MM.1S (cell line): ENCODE results near the gene ZIC2.

Experiments used
- EZH2 ChIP-seq: fragments of 300-600 bp; sonication (generic); optimal IDR thresholded peaks from 2 replicates; pipeline ENCODE3; 2017; ENCODE audit warnings: low read depth, mild to moderate bottlenecking, antibody characterized with exemption, low read length, mixed read lengths
- EZH2phosphoT487 ChIP-seq: fragments of 300-600 bp; sonication (generic); IDR thresholded peaks from 2 replicates; pipeline ENCODE4 v1.6.1; 2018; ENCODE audit warnings: antibody characterized with exemption, low read length
- TF ChIP-seq, protein P1 (sequence below): fragments of 300-600 bp; sonication (generic); IDR thresholded peaks from 2 replicates; pipeline ENCODE4 v1.5.1; 2016; ENCODE audit warnings: antibody characterized with exemption, low read length, mixed read lengths

DNA sequence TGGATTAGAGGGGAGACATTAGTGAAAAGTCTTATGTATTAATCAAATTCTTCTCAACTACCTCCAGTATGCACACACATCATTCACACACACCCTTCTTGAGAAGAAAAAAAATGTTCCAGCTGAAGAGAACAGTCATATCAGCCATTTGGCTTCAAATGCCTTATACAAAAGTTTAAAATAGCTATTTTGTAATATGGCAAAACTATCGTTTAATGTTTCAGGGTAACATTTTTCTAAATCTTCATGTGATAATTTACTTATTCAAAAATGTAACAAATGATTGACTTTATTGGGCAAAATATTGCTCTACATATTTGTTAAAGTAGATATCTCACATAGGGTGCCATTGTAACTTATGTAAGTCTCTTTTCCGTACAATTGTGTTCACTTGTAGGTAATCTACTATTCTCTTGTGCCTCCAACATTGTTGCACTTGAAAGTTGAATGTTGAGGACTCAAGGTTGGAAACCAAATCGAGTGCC lies 13.6 kb downstream of the ZIC2 start:
- TF ChIP-seq, protein P1, sequence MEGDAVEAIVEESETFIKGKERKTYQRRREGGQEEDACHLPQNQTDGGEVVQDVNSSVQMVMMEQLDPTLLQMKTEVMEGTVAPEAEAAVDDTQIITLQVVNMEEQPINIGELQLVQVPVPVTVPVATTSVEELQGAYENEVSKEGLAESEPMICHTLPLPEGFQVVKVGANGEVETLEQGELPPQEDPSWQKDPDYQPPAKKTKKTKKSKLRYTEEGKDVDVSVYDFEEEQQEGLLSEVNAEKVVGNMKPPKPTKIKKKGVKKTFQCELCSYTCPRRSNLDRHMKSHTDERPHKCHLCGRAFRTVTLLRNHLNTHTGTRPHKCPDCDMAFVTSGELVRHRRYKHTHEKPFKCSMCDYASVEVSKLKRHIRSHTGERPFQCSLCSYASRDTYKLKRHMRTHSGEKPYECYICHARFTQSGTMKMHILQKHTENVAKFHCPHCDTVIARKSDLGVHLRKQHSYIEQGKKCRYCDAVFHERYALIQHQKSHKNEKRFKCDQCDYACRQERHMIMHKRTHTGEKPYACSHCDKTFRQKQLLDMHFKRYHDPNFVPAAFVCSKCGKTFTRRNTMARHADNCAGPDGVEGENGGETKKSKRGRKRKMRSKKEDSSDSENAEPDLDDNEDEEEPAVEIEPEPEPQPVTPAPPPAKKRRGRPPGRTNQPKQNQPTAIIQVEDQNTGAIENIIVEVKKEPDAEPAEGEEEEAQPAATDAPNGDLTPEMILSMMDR, result no peak
- TF ChIP-seq EZH2phosphoT487 (no peak), EZH2 (no peak)
